HG02588 (cell line): Measurements from ENCODE around the gene MARVELD1.
"Not testable (repeated sequence)": the region's sequence is repeated elsewhere in the genome, so short reads cannot be mapped to it uniquely, and the experiment has no call there.

Experiments used
- ATAC-seq: cut with Tn5 transposase; IDR thresholded peaks from one replicate; pipeline ENCODE4 v1.9.1; 2021; ENCODE audit warnings: mild to moderate bottlenecking, moderate library complexity; ENCODE audit not compliant: unreplicated experiment

MARVELD1 gene

DNA sequence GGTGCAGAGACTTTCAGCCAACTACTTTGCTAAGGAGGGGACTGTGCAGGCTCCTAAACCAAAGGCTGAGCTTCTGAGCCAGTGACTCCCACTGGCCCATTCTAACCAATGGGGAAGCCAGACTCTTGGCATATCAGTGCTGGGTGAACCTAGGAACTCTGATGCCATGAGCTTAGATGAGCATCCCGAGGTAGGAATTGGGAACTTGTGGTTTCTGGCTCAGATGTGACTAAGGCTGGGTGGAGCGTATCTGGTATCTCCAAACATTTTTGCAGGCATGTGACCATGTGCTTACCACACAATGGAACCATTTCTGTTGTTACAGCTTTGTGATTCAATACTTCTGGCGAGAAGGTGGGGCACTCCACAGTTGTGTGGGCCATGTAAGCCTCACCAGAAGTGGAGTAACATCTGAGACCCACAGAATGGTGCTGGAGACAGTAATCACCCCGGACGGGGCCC is 23.9 kb upstream of the MARVELD1 start:
- ATAC-seq: no peak

DNA sequence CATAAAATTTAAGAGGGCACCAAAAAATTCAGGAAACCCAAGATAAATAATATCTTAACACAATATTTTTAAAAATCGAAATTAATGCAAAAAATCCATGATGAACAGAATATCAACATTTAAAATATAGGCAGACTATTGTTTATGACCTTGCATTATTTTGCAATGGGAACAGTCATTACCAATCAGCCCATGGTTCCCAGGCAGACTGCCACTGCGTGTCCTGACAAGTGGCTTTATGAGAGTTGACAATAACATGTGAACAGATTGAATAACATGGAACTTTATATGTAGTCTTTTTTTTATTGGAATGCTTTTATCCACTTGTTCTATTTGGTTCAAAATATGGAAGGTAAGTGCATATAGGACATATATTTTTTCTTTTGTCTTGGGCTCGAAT is 23.4 kb upstream of the MARVELD1 start:
- no peak for ATAC-seq

DNA sequence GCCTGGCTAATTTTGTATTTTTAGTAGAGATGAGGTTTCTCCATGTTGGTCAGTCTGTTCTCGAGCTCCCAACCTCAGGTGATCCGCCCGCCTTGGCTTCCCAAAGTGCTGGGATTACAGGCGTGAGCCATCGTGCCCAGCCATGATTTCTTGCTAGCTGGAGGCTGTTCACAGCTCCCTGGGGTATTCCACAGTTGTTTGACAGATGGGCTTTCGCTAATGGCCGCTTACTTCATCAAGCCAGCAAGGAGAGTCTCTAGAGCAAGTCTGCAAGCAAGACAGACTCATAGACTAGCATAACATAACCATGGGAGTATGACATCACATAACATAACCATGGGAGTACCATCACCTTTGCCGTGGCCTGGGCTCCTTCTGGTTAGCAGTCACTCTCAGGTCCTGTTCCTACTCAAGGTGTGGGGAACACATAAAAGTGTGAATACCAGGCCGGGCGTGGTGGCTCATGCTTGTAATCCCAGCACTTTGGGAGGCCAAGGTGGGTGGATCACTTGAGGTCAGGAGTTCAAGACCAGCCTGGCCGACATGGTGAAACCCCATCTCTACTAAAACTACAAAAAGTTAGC is 15.4 kb upstream of the MARVELD1 start:
- ATAC-seq: not testable (repeated sequence)

DNA sequence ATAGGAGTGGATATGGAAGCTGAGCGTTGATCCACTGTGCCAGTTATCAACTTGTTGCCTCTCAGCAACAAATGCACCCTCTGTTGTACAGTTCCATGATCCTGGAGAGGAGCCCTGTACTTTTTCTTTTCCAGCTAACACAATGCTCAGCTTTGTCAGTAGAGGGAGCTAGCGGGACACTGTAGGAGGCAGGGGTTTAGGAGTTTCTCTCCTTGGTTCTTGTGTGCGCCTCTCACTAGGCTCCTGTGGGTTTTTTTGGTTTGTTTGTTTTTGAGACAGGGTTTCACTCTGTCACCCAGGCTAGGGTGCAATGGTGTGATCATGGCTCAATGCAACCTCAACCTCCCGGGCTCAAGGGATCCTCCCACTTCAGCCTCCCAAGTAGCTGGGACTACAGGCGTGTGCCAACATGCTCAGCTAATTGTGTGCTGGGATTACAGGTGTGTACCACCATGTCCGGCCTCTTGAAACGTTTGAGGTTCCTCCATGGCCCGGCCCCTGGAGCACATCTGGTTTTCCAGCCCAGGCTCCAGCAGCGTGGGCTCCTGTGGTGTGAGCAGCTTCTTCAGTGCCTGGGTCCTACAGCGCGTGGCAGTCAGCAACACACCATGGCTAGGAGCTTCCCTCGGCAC is 12.0 kb upstream of the MARVELD1 start:
- ATAC-seq: peak; percentile 54

DNA sequence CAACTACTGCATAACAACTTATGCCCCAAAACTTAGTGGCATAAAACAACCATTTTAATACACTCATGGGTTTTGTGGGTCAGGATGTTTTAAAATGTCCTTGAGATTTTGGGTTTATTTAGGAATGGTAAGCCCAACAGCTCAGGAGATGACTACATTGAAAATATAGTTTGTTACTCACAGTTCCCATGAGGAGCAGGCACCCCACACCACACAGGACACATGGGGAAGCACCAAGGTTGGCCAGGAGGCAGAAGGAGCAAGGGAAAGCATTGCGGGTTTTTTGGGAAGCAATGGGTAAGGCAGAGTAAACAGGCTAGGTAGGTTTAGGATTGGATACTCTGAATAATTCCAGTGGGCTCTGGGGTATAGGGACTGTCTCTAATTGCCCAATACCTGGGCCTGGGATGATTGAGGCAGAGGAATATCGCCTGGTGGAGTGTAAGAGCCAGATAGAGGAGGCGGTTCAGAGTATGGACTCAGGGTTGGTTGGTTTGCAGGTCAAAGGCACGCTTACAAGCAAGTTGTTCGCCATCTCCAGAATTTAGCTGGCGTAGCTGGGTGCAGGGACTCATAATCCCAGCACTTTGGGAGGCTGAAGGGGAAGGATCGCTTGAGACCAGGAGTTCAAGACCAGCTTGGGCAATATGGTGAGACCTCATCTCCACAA is 10.0 kb upstream of the MARVELD1 start:
- no peak for ATAC-seq

DNA sequence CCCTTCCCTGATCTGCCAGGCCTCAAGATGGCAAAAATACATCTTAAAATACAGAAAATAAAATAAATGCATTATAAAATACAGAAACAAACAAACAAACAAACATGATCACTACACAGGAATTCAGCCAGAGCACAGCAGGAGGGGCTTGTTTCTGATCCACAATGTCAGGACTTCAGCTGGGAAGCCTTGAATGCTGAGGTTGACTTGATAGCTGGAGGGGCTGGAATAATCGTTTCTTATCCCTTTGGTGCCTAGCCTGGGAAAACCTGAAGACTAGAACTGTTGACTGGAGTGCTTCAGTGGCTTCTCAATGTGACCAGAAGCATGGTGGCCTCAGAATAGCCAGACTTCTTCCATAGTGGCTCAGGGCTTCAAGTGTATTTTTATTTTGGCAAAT is 9.2 kb upstream of the MARVELD1 start:
- no peak for ATAC-seq

DNA sequence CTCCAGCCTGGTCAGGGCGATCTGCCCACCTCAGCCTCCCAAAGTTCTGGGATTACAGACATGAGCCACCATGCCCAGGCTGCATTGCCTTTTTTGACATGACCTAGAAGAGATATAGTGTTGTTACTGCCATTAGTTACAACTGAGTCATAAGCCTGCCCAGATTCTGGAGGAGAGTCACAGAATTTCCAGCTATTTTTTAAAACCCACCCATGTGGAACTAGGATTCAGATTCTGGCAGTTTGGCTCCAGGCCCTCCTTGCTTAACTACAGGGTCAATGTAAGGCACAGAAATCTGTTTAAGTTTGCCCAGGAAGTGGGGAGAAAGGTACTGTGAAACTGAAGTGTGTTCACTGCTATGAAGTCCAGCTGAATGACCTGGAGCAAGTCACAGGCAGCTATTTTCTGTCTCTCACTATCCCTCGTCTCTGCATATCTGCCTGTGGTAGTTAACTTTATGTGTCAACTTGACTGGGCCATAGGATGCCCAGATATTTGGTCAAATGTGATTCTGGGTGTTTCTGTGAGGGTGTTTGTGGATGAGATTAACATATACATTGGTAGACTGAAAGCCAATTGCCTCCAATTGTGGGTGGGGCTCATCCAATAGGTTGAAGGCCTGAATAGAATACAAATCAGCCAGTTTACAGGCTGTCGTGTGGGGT is 8.4 kb upstream of the MARVELD1 start:
- no peak for ATAC-seq

DNA sequence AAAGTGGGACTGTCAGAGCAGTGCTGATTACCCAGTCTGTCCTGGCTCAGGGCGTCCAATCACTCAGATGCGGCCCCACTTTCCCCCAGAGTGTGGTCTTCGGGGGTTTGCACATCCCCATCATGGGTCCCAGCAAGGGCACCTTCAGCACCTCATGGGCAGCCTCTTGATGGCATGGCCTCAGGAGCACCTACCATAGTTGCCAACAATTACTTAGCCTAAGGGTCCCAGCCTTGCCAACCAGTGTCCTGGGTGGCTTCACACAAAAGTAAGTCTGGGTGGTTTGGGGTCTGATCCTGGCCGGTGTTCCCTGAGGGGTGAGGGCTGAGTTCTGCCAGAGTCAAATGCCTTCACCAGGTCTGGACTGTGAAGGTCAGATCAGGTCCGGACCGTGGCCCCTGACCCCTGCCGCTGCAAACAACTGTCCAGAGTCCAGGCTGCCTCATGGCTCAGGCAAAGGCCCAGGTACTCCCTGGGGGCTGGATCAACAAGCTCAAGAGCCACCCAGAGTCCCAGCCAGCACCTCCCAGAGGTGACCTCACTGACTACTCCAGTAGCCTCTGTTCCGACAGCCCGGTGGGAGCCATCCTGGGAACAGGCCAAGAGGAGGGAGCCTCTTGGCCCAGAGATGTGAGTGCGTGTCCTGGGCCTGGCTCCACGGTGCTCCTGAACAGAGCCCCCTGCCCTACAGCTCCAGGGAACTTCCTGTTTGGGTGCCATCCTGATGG is 6.2 kb upstream of the MARVELD1 start:
- ATAC-seq: no peak

DNA sequence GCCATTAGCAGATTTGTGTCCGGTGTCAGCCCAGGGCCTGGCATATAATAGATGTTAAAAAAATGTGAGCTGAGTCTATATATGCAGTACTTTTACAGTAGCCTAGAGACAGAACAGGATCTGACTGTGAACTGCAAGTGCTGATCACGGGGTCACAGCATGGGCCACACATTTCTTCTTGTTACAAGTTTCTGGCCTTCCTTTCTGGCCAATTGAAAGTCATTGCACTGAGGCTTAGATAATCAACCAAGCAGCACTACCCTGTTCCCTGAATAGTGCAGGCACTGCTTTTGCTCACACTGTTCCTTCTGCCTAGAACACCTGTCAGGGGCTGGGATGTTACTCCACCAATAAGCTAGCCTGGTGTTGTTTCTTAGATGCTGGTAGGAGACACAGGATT is 5.4 kb upstream of the MARVELD1 start:
- ATAC-seq: no peak

DNA sequence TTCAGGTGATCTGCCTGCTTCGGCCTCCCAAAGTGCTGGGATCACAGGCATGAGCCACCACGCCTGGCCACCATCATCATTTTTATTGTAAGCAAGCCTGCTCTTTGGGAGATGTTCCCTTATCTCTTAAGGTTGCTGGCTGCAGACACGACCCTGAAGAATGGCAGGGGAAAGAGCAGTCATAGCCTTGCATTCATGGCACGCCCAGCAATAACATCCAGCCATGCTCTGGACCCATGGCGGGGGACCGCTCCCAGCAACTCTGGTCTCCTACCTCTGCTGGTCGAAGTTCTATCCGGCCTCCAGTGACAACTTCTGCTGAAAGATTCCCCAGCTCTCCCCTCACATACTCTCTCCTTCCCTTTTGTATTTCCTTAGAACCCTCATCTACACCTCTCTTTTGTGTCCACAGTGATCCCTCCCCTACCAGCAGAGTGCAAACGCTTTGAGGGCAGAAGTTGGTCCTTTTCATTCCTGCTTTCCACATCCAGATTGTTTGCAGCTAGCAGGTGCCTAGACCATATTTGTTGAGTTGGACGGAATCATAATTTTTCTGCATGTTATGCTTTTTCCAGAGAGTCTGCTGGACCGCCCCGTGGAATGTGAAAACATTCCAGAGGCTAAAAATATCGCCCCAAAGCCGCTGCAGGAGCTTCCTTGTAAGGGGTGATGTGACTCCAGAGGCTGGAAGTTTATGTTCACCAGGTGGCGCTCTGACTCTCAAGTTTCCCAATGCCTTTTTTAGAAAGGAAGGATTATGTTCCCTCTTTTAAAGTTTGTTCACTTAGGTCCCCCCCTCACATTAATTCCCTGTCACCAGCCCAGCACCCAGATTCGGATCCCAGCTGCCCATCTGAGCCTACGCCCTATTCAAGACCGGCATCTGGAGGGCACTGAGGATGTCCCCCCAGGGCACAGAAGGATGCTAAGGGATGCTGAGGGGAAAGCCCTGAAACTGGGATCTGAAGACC is 4.3 kb upstream of the MARVELD1 start:
- no peak for ATAC-seq

DNA sequence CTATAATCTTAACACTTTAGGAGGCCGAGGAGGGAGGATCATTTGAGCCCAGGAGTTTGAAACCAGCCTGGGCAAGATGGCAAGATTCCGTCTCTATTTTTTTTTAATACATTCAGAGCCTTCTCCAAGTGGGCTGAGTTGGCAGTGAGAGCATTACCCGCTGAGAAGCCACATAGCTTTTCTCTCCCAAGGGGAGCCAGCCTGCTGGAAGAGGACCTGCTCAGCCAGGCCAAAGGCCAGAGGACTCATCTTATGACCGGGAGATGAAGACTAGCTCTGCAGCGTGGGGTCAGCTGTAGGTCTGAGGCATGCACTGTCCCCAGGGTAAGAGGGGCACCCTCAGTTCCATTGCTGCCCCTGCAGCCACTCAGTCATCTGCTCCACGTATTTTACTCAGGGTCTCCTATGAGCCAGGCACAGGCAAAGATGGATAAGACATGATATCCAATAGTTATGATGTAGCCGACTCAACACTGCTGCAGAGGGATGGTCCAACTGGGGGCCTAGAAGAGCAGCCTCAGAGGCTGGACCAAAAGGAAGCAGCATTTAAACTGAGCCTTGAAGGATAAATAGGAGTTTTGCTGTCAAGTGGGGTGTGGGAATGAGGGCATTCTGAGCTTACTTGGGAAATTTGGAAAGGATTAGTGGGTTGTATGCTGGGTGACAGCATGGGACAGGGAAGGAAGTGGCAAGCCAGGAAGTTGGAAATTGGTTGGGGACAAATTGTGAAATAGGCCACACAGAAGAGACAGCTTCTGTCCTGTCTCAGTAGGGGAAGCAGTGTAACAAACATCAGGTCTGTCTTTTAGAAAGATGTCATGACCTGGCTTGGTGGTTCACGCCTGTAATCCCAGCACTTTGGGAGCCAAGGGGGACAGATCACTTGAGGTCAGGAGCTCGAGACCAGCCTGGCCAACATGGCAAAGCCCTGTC is 1.6 kb upstream of the MARVELD1 start:
- no peak for ATAC-seq

DNA sequence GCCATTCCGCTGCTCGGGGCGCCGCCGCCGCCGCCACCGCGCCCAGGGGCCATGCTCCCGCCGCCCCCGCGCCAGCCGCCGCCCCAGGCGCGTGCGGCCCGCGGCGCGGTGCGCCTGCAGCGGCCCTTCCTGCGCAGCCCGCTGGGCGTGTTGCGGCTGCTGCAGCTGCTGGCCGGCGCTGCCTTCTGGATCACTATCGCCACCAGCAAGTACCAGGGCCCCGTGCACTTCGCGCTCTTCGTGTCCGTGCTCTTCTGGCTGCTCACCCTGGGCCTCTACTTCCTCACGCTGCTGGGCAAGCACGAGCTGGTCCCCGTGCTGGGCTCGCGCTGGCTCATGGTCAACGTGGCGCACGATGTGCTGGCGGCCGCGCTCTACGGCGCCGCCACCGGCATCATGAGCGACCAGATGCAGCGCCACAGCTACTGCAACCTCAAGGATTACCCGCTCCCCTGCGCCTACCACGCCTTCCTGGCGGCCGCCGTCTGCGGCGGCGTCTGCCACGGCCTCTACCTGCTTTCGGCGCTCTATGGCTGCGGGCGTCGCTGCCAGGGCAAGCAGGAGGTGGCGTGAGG is 383 bp downstream of the MARVELD1 start:
- ATAC-seq: peak; percentile 67

DNA sequence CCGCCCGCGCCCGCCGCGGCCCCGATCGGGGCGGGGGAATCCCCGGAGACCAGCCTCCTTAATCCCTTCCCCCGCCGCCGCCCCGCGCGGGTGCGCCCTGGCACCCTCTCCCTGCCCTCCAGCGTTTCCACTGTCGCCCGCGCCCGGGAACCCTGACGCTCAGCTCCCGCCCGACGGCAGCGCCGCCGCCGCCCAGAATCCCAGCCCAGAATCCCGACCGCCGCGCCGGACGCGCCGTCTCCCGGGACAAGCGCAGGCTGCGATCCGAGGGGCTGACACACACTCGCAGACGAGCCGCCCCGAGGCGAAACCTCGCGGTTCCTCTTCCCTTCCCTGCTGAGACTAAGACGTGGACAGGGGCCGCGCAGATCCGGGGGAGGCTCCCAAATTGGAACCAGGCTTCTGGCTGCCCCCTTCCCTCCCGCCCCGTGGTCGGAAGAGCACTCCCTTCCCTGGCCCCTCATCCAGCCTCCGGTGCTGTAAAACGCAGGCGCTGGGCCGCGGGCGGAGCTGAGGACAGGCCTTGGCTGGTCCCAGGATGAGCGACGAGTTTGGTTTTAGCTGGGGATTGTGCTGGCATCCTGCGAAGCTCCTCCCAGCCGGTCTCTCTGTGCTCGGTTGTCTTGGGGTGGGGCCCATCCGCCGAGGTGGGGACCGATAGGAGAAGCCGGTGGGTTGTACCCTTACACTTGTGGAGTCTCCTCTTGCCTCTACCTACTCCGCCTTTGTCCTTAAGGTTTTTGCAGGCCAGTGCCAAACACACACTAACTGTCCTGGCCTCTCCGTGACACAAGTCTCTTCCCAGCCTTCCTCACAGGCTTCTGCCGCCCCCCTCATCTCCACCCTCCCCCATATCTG is 1.1 kb downstream of the MARVELD1 start:
- ATAC-seq: peak; percentile 29

DNA sequence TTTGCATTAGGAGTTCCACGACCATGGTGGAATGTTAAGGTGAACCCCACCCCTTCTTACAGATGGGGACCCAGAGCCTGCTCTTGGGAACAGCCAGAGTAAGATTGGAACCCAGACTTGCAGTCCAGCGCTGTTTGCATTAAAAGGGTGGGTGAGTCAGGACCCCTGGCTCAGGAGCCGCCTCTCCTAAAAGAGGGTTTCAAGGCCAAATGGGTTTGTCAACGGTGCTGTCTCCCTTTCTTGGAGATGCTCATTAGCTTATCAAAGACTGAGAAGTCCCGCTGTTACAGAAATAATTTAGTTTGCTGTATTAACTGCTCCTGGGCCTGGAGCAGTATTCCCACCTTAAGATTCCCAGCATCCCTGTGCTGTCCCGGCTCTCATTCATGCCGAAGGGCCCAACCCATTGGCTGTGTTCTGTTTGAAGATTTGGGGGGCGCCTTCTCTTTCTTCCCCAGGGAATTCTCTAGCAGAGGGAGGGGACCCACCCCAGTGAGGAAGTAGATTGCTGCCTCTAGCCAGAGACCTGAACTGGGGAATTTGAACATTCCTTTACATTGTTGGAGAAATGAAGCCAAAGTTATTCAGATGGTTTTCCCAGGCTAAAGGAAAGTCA is 1.8 kb downstream of the MARVELD1 start:
- ATAC-seq: no peak

DNA sequence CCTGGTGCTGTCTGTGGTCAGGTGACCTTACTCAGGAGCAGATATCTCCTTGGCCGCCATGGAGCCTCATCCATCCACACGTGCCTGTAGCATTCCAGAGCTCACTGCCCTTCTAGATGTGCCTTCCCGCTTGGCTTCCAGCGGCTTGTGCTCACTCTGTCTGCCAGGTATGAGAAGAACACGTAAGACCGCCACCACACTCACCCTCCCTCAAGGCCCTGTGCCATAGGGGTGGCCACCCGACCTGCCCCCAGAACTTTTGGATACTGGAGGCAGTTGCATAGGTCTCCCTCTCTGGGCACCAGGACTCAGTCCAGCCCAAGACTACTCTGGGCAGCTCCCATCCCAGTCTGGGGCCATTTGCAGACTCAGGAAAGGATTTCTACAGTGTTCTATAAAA is 4.1 kb downstream of the MARVELD1 start:
- no peak for ATAC-seq

DNA sequence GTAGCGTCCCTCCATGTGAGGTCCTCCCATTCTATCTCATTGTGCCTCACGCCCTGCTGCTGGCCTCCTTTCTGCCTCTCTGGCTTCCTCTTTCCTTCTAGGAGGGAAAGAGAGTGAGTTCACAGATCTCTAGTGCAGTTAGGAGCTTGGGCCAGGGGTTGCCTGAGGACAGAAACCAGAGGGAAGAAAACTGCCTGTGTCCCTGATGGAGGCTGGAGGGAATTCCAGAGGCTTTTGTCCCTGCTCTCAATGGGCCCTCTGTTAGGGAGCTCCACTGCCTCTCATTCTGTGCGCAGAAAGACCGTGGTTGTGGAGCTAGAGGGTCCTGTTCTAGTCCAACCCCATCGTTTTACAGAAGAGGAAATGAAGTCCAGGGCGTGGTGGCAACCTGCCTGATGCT is 4.6 kb downstream of the MARVELD1 start:
- no peak for ATAC-seq

DNA sequence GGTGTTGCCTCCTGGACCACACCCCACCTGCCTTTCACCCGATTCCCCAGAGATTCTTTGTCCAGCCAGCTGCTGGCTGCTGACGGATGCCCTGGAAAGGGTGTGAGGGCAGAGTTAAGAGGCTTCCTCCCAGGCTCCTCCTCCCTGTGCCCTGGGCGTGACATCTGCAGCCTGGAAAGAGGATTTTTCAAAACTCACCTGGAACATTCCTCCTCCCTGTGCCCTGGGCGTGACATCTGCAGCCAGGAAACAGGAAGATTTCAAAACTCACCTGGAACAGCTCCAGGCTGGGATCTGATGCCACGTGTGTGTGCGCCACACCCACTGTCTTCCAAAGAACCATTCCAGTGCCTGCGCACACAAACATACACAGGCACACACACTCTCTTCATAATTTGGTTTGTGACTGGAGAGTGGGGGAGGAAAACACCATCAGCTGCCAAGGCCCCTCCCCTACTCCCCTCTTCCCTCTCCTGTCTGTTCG is 5.2 kb downstream of the MARVELD1 start:
- no peak for ATAC-seq
